Epithelial cell of proximal tubule (primary cell): ENCODE results near the gene DCST1. TPM values are rescaled to one million over a fixed set of nuclear protein-coding genes. Genes with fewer than 3 reads are reported as not detected.
"Not testable (repeated sequence)": the region's sequence is repeated elsewhere in the genome, so short reads cannot be mapped to it uniquely, and the experiment has no call there.

Experiments
- DNase-seq: peaks from one replicate; pipeline ENCODE4 v3.0.0-alpha.2; 2011; ENCODE audit warnings: low read depth
- H3K4me3 ChIP-seq: 2 replicates; pipeline ENCODE4 v1.5.1; 2011; ENCODE audit warnings: low read depth, mild to moderate bottlenecking, low read length
- total RNA-seq: library from RNA; depleted of rRNA; stranded (reverse); fragments of >200 nt; gene quantifications from 2 replicates; pipeline ENCODE4 v1.2.3, GENCODE V29; 2015
- TF ChIP-seq, protein P1 (sequence below): conservative IDR thresholded peaks from 2 replicates; pipeline ENCODE4 v1.5.1; 2012; ENCODE audit warnings: low read depth, mild to moderate bottlenecking, low read length

DCST1 gene, protein sequence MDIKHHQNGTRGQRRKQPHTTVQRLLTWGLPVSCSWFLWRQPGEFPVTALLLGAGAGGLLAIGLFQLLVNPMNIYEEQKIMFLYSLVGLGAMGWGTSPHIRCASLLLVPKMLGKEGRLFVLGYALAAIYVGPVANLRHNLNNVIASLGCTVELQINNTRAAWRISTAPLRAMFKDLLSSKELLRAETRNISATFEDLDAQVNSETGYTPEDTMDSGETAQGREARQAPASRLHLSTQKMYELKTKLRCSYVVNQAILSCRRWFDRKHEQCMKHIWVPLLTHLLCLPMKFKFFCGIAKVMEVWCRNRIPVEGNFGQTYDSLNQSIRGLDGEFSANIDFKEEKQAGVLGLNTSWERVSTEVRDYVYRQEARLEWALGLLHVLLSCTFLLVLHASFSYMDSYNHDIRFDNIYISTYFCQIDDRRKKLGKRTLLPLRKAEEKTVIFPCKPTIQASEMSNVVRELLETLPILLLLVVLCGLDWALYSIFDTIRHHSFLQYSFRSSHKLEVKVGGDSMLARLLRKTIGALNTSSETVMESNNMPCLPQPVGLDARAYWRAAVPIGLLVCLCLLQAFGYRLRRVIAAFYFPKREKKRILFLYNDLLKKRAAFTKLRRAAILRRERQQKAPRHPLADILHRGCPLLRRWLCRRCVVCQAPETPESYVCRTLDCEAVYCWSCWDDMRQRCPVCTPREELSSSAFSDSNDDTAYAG
- not detected in 2 replicates for total RNA-seq

DNA sequence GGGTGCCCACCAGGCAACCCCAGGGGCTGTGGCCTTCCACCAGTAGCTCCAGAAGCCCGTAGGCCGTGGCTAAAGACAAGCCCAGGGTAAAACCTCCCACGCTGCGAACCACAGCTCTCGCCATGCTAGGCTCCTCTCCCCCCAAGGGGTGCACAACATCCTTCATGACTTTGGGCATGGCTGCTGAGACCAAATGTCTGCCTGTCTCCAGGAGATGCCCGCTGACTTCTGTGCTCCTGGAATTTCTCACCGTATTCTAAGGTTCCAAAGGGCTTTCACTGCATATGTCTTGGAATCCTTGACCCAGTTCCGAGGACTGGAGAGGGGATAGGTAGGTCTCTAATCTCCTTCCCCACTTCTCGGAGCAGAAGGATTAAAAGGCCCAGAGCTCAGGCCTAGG, at the start of gene DCST1, which contains the start of gene DCST2:
Gene DCST1, plus strand, starts transcription at position 301 of the 400 bp plus-strand sequence. CDS start 213 bp downstream, outside the sequence.
Gene DCST2, minus strand, starts transcription at position 258 of the 400 bp plus-strand sequence. Its CDS starts 80 bp downstream, at position 178.
- DNase-seq = no peak
- H3K4me3 ChIP-seq = no peak within 1 kb of the TSS
- TF ChIP-seq, protein P1, sequence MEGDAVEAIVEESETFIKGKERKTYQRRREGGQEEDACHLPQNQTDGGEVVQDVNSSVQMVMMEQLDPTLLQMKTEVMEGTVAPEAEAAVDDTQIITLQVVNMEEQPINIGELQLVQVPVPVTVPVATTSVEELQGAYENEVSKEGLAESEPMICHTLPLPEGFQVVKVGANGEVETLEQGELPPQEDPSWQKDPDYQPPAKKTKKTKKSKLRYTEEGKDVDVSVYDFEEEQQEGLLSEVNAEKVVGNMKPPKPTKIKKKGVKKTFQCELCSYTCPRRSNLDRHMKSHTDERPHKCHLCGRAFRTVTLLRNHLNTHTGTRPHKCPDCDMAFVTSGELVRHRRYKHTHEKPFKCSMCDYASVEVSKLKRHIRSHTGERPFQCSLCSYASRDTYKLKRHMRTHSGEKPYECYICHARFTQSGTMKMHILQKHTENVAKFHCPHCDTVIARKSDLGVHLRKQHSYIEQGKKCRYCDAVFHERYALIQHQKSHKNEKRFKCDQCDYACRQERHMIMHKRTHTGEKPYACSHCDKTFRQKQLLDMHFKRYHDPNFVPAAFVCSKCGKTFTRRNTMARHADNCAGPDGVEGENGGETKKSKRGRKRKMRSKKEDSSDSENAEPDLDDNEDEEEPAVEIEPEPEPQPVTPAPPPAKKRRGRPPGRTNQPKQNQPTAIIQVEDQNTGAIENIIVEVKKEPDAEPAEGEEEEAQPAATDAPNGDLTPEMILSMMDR = no peak

DNA sequence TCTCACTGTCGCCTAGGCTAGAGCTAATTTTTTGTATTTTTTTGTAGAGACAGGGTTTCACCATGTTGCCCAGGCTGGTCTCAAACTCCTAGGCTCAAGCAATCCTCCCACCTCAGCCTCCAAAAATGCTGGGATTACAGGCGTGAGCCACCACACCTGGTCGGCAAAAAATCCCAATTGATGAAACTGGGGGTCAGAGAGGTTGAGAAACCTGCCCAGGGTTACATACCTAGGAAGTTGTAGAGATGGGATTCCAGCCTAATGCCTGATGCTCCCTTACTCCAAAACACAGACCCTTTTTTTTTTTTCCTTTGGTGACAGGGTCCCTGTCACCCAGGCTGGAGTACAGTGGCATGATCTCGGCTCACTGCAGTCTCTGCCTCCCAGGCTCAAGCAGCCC, 46.9 kb upstream of the DCST1 start:
- not testable (repeated sequence) for DNase-seq, H3K4me3 ChIP-seq

DNA sequence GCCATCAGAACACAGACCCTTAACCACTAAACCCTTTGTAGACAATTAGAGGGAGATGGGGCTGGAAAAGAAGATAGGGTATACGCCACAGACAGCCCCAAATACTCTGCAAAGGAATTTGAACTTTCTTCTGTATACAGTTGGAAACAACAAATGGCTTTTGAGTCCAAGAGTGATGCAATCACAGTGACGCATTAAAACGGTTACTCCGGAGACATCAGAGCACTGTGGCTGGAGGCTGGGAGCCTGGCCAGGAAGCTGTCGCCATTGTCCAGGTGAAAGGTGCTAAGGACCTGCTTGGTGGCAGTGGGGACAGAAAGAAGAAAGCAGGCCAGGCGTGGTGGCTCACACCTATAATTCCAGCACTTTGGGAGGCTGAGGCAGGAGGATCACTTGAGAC, 46.3 kb upstream of the DCST1 start:
- no peak for DNase-seq
- TF ChIP-seq, protein P1 = no peak
- no peak overlapping the region for H3K4me3 ChIP-seq

DNA sequence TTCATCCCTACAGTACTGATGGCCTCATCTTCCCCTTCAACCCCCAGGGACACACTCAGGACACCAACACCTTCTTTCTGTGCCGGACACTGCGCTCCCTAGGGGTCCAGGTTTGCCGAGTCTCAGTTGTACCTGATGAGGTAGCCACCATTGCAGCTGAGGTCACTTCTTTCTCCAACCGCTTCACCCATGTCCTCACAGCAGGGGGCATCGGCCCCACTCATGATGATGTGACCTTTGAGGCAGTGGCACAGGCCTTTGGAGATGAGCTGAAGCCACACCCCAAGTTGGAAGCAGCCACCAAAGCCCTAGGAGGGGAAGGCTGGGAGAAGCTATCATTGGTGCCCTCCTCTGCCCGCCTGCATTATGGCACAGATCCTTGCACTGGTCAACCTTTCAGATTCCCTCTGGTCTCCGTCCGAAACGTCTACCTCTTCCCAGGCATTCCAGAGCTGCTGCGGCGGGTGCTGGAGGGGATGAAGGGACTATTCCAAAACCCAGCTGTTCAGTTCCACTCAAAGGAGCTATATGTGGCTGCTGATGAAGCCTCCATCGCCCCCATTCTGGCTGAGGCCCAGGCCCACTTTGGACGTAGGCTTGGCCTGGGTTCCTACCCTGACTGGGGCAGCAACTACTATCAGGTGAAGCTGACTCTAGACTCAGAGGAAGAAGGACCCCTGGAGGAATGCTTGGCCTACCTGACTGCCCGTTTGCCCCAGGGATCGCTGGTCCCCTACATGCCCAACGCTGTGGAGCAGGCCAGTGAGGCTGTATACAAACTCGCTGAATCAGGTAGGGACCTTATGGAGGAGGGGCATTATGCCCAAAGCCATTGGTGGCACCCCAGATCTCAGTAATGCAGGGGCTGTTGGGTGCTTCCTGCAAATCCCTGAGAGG, 45.3 kb upstream of the DCST1 start:
- TF ChIP-seq, protein P1 = no peak
- no peak overlapping the region for H3K4me3 ChIP-seq
- no peak for DNase-seq

DNA sequence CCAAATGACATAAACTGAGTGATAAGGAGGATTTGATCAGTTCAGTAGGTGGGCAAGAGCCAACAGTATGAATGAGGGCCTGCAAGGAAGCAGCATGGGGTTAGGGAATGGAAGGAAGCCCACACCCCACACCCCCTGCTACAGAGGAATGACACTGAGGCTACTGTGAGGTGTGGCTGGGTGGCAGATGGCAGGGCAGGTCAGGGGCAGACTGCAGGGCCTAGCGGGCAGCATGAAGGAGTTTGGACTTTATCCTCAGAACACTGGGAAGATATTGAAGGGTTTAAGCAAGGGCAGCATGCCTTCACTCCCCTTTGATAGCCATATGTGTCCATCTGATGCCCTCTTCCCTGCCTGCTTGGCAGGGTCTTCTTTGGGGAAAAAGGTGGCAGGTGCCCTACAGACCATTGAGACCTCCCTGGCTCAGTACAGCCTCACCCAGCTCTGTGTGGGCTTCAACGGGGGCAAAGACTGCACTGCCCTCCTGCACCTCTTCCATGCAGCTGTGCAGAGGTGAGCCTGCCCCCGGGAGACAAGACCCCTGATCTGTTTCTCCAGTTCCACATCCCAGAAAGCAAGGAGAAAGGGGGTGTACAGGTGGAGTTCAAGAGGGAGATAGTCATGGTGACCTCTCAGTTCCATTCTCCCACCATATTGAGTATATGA, 44.3 kb upstream of the DCST1 start:
- DNase-seq = no peak
- H3K4me3 ChIP-seq = no peak overlapping the region
- TF ChIP-seq, protein P1 = no peak

DNA sequence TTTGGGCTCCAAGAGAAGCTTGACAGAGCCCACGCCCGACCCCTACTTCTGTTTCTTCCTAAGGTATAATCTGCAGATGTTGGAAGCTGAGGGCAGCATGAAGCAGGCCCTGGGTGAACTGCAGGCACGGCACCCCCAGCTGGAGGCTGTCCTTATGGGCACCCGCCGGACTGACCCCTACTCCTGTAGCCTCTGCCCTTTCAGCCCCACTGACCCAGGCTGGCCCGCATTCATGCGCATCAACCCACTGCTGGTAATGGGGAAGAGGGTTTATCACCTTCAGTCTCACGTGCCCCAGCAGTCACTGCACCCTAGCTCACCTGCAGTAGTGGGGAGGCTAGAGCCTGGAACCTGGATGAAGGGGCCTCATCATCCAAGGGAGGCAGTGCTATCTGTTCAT, 43.3 kb upstream of the DCST1 start:
- DNase-seq = no peak
- no peak overlapping the region for H3K4me3 ChIP-seq
- TF ChIP-seq, protein P1 = no peak
